ENCODE measurements around the gene CACNA1G.

The CACNA1G gene

DNA sequence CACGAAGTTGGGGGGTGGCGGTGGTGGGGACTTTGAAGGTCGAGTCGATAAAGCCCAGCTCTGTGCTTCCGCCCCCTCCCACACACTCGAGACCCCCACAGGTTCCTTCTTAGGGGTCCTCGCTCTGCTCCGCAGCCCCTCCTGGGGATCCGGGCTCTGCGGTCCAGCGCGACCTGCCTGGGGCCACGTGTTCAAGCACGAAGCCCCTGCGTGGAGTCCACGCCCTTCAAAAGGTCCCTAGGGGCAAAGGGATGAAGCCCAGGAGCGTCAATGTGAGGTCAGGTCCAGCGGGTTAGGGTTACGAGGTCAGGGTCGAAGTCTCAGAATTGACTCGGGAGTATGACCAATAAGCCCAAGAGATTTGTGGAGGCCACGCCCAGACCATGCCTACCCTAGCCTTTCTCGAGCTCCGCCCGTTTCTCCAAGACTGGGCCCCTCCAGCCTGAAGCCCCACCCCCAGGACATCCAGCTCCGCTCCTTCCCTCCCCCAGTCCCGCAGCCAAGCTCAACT is 786 bp upstream of the CACNA1G start:
- H3K4me1 ChIP-seq (ENCODE audit: control insufficient read depth in 1 of 2, insufficient read depth in 1 of 2, low read depth in 1 of 2, low read length in 1 of 2), result peaks cover 17 to 32% of the 10 kb centered on the region in 2 experiments
- no peaks in the 10 kb centered on the region for H3K36me3 ChIP-seq
- TF ChIP-seq, protein P1, sequence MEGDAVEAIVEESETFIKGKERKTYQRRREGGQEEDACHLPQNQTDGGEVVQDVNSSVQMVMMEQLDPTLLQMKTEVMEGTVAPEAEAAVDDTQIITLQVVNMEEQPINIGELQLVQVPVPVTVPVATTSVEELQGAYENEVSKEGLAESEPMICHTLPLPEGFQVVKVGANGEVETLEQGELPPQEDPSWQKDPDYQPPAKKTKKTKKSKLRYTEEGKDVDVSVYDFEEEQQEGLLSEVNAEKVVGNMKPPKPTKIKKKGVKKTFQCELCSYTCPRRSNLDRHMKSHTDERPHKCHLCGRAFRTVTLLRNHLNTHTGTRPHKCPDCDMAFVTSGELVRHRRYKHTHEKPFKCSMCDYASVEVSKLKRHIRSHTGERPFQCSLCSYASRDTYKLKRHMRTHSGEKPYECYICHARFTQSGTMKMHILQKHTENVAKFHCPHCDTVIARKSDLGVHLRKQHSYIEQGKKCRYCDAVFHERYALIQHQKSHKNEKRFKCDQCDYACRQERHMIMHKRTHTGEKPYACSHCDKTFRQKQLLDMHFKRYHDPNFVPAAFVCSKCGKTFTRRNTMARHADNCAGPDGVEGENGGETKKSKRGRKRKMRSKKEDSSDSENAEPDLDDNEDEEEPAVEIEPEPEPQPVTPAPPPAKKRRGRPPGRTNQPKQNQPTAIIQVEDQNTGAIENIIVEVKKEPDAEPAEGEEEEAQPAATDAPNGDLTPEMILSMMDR (IDR thresholded peaks at IDR 0.05), result no peak
- H3K4me3 ChIP-seq (ENCODE audit: low read depth in 1 of 2, low read length in 1 of 2), result peak overlapping the region; percentile 40 to 54
- peaks cover 84% of the 10 kb centered on the region for H3K27me3 ChIP-seq
- no peak overlapping the region for H3K27ac ChIP-seq
- no peaks in the 10 kb centered on the region for H3K9me3 ChIP-seq

DNA sequence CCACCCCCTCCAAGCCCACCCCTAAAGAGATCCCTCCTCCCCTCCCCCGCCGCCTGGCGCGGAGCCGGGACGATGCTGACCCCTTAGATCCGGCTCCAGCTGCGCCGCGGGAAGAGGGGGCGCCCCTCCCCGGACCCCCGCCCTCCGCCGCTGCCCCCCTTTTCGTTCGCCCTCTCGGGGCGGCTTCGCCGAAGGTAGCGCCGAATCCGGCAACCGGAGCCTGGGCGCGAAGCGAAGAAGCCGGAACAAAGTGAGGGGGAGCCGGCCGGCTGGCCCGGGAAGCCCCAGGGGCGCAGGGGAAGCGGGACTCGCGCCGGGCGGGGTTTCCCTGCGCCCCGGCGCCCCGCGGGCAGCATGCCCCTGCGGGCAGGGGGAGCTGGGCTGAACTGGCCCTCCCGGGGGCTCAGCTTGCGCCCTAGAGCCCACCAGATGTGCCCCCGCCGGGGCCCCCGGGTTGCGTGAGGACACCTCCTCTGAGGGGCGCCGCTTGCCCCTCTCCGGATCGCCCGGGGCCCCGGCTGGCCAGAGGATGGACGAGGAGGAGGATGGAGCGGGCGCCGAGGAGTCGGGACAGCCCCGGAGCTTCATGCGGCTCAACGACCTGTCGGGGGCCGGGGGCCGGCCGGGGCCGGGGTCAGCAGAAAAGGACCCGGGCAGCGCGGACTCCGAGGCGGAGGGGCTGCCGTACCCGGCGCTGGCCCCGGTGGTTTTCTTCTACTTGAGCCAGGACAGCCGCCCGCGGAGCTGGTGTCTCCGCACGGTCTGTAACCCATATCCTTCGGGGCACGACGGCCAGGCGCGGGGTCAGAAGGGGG is 623 bp downstream of the CACNA1G start:
- H3K27ac ChIP-seq, result no peak overlapping the region
- H3K9me3 ChIP-seq, result no peaks in the 10 kb centered on the region
- no peaks in the 10 kb centered on the region for H3K36me3 ChIP-seq
- H3K4me1 ChIP-seq (ENCODE audit: control insufficient read depth in 1 of 2, insufficient read depth in 1 of 2, low read depth in 1 of 2, low read length in 1 of 2), result peaks cover 17 to 32% of the 10 kb centered on the region in 2 experiments
- H3K27me3 ChIP-seq, result peaks cover 98% of the 10 kb centered on the region
- TF ChIP-seq, protein P1 (IDR thresholded peaks at IDR 0.05), result no peak
- peak overlapping the region in 1 of 2 experiments; percentile 54 for H3K4me3 ChIP-seq (ENCODE audit: low read depth in 1 of 2, low read length in 1 of 2)

DNA sequence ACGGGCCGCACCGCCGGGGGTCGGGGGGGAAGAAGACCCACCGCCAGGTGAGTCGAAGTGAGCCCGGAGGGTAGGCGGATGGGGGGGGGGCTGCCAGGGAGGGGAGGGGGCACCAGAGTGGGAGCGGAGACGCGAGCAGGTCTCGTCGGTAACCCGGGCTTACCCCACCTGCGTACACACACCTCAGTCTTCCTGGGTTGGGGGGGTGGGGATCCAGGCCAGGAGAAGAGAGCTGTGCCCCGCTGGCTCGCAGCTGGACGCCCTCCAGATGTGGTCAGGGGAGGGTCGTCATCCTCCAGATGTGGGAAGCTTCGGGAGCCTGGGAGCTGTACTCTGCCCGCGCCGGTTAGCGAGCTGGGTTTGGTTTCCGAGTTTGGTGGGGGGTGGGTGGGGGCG is 1.2 kb downstream of the CACNA1G start:
- Histone ChIP-seq H3K4me1 (ENCODE audit: control insufficient read depth in 1 of 2, insufficient read depth in 1 of 2, low read depth in 1 of 2, low read length in 1 of 2) (peaks cover 17 to 32% of the 10 kb centered on the region in 2 experiments), H3K27ac (no peak overlapping the region), H3K4me3 (ENCODE audit: low read depth in 1 of 2, low read length in 1 of 2) (no peak overlapping the region), H3K9me3 (no peaks in the 10 kb centered on the region), H3K36me3 (no peaks in the 10 kb centered on the region), H3K27me3 (peaks cover 100% of the 10 kb centered on the region)
- TF ChIP-seq, protein P1 (IDR thresholded peaks at IDR 0.05), result no peak

GRCh38 chr17:50562242-50563091 is 2.0 kb downstream of the CACNA1G start:
- H3K4me1 ChIP-seq (ENCODE audit: control insufficient read depth in 1 of 2, insufficient read depth in 1 of 2, low read depth in 1 of 2, low read length in 1 of 2), result peaks cover 17 to 32% of the 10 kb centered on the region in 2 experiments
- H3K27ac ChIP-seq, result no peak overlapping the region
- no peaks in the 10 kb centered on the region for H3K9me3 ChIP-seq
- TF ChIP-seq, protein P1 (IDR thresholded peaks at IDR 0.05), result no peak
- no peaks in the 10 kb centered on the region for H3K36me3 ChIP-seq
- no peak overlapping the region for H3K4me3 ChIP-seq (ENCODE audit: low read depth in 1 of 2, low read length in 1 of 2)
- H3K27me3 ChIP-seq, result peaks cover 100% of the 10 kb centered on the region

- Histone ChIP-seq H3K4me3 (ENCODE audit: low read depth in 1 of 2, low read length in 1 of 2) (no peak overlapping the region), H3K9me3 (no peaks in the 10 kb centered on the region), H3K27ac (no peak overlapping the region), H3K4me1 (ENCODE audit: control insufficient read depth in 1 of 2, insufficient read depth in 1 of 2, low read depth in 1 of 2, low read length in 1 of 2) (peaks cover 17 to 32% of the 10 kb centered on the region in 2 experiments), H3K36me3 (no peaks in the 10 kb centered on the region), H3K27me3 (peaks cover 100% of the 10 kb centered on the region)
- TF ChIP-seq, protein P1 (IDR thresholded peaks at IDR 0.05), result no peak
These were observed 2.6 kb downstream of the CACNA1G start for GRCh38 chr17:50563092-50563511.

Data from neutrophil (primary cell).